Measurements from ENCODE around the gene NQO1. TPM values are rescaled to one million over a fixed set of nuclear protein-coding genes. Genes with fewer than 3 reads are reported as not detected.
"Not testable (repeated sequence)": the region's sequence is repeated elsewhere in the genome, so short reads cannot be mapped to it uniquely, and the experiment has no call there.

The NQO1 gene
- total and polyA plus RNA-seq, 9 of the 15 experiments (the other 6 are each of a cell fraction or from before 2014, with no cell fraction given), result 96.7 to 198 (median 122) TPM

GRCh38 chr16:69732101-69732500 is 5.7 kb upstream of the NQO1 start (continued):
- no peak for TF ChIP-seq SFPQ (IDR thresholded peaks at IDR 0.05; ENCODE audit: low read depth, low read length)
- TF ChIP-seq KDM1A (IDR thresholded peaks at IDR 0.05), result no peak
- no peak for TF ChIP-seq NCOR1 (IDR thresholded peaks at IDR 0.05)
- no peak for TF ChIP-seq ZNF232 (CRISPR knock-in tag; IDR thresholded peaks at IDR 0.05)

- POLR2A ChIA-PET, result interaction anchor here (0.7 kb wide), 1 partner anchor 9 kb away, joined by 4 read pairs; no protein-coding TSS in a partner anchor
- H4K20me1 ChIP-seq (replicated peaks; ENCODE audit: control insufficient read depth, insufficient read depth, low read length); H3K27me3 ChIP-seq (ENCODE audit: control insufficient read depth in 2 of 2, insufficient read depth in 2 of 2, low read length in 2 of 2); in situ Hi-C loops (cut with MboI); DNase-seq (ENCODE audit: extremely low read depth in 1 of 4, low spot score in 3 of 4); H3K9me1 ChIP-seq (ENCODE audit: control insufficient read depth, insufficient read depth, low read length); H3K9ac ChIP-seq (ENCODE audit: insufficient read depth in 1 of 2, low read depth in 2 of 2, low read length in 2 of 2); BruUV-seq (replicated peaks); H2AFZ ChIP-seq (ENCODE audit: low read depth, low read length); H3K27ac ChIP-seq (ENCODE audit: extremely low read depth, low read depth, low read length); CTCF ChIA-PET (ENCODE audit: low intra/inter-chr PET ratio); FAIRE-seq; H3K9me3 ChIP-seq (replicated peaks; ENCODE audit: control insufficient read depth, insufficient read depth, low read depth, low read length); intact Hi-C loops (cut with micrococcal nuclease); H3K4me3 ChIP-seq; H3K4me2 ChIP-seq (ENCODE audit: insufficient read depth, low read length); ATAC-seq; H3K36me3 ChIP-seq (ENCODE audit: control insufficient read depth, insufficient read depth, low read length): not testable (repeated sequence)
- Histone ChIP-seq H3K4me1 (replicated peaks in 1 of 2; ENCODE audit: control insufficient read depth in 2 of 2, insufficient read depth in 2 of 2, low read length in 2 of 2) (peaks cover 9 to 19% of the 10 kb centered on the region in 2 experiments; a peak in 4 of 5 replicates), H3K79me2 (ENCODE audit: control insufficient read depth, insufficient read depth, low read length) (peaks cover 23% of the 10 kb centered on the region)
- TF ChIP-seq RBM25 (IDR thresholded peaks at IDR 0.05; ENCODE audit: low read depth, low read length, severe bottlenecking) (peak; percentile 18), ZNF121 (CRISPR knock-in tag; conservative IDR thresholded peaks at IDR 0.05) (peak; percentile 77; the same call in 1 of the 2 replicates)
- WGBS (ENCODE audit: insufficient coverage, low coverage, missing lambda C conversion rate), result 80% methylated on average over 5 of the region's 5 CpGs
These were observed 4.9 kb upstream of the NQO1 start for GRCh38 chr16:69731280-69731679.

All from K562 (cell line).